ENCODE data around the gene LRRC14B. TPM values are rescaled to one million over a fixed set of nuclear protein-coding genes. Genes with fewer than 3 reads are reported as not detected.

The LRRC14B gene
- total RNA-seq, 1 donor from 2014 or later = not detected

DNA sequence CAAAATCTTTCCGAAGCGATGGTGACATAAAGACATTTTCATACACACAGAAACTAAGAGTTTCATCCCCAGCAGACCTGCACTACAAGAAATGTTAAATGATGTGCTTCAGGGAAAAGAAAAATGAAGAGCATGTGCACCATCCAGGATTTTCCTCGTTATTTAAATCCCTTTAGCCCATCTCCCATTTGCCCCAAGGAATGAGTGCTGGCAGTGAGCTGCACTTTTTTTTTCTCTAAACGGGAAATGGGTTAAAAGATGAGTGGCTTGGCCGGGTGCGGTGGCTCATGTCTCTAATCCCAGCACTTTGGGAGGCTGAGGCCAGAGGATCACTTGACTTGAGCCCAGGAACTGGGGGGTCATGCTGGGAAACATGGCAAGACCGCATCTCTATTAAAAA is 6.8 kb upstream of the LRRC14B start:
- Histone ChIP-seq H3K4me3 (no peak overlapping the region), H3K27me3 (no peaks in the 10 kb centered on the region), H3K36me3 (no peaks in the 10 kb centered on the region), H3K27ac (no peak overlapping the region), H3K9me3 (no peaks in the 10 kb centered on the region), H3K4me1 (peaks cover 6% of the 10 kb centered on the region)
- no peak for TF ChIP-seq CTCF (IDR thresholded peaks at IDR 0.05)
- DNase-seq (no peak), ATAC-seq (no peak)
- intact Hi-C loops (cut with DNase I) = no loop called here

GRCh38 chr5:185095-186070 is 5.9 kb upstream of the LRRC14B start:
- peaks cover 6% of the 10 kb centered on the region for H3K4me1 ChIP-seq
- no peak for DNase-seq
- no peaks in the 10 kb centered on the region for H3K9me3 ChIP-seq
- H3K27me3 ChIP-seq = no peaks in the 10 kb centered on the region
- TF ChIP-seq CTCF (IDR thresholded peaks at IDR 0.05) = no peak
- H3K27ac ChIP-seq = no peak overlapping the region
- no peak overlapping the region for H3K4me3 ChIP-seq
- intact Hi-C loops (cut with DNase I) = no loop called here
- no peaks in the 10 kb centered on the region for H3K36me3 ChIP-seq
- no peak for ATAC-seq

DNA sequence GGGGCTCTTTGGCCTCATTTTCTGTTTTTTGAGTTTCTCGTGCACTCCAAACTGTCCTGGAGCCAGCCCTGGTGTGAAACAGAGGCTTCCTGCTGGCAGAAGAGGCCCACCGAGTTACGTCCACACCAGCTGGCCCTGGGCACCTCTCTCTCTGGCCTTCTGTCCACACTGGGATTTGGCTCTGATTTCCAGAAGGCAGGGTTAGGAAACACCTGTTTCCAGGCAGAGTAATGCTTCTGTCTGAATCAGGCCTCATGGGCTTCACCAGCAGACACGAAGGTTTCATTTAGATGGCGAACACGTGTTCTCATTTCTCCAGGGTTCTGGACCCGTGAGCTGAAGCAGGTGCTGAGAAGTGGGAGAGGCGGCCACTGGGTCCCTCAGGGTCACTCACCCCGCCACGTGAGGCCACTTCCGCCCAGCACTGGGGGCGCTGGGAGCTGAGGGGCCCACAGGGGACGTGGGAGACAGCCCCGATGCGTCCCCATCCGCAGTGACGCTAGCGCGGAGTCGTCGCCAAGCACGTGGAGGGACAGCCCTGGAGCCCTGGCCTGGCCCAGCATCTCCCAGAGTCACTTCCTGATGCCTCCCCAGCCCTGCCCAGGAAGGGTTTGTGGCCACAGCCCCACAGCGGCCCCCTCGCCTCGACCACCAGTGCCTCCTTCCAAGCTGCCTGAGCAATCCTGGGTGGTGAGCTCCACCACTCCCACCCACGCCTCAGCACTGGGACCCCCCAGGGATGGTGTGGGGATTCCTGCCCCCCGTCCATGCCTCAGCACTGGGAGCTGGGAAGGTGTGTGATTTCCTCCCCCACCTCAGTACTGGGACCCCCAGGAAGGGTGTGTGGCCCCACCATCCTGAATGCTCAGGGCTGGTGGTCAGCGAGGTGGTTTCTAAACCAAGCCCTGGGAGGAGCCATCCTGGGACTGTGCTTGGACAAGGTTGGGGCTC is 4.9 kb upstream of the LRRC14B start:
- no peak for DNase-seq
- Histone ChIP-seq H3K4me1 (peaks cover 9% of the 10 kb centered on the region), H3K36me3 (no peaks in the 10 kb centered on the region), H3K27ac (no peak overlapping the region), H3K9me3 (no peaks in the 10 kb centered on the region), H3K27me3 (no peaks in the 10 kb centered on the region), H3K4me3 (no peak overlapping the region)
- no peak for TF ChIP-seq CTCF (IDR thresholded peaks at IDR 0.05)
- ATAC-seq = no peak
- intact Hi-C loops (cut with DNase I) = no loop called here

- ATAC-seq (no peak), DNase-seq (no peak)
- intact Hi-C loops (cut with DNase I) = no loop called here
- peaks cover under 1% of the 10 kb centered on the region for H3K27me3 ChIP-seq
- peaks cover 10% of the 10 kb centered on the region for H3K4me1 ChIP-seq
- no peak for TF ChIP-seq CTCF (IDR thresholded peaks at IDR 0.05)
- no peak overlapping the region for H3K4me3 ChIP-seq
- H3K27ac ChIP-seq = no peak overlapping the region
- H3K9me3 ChIP-seq = no peaks in the 10 kb centered on the region
- no peaks in the 10 kb centered on the region for H3K36me3 ChIP-seq
These were observed 4.3 kb upstream of the LRRC14B start for GRCh38 chr5:187042-187431.

GRCh38 chr5:187617-188451 is 3.5 kb upstream of the LRRC14B start:
- H3K27me3 ChIP-seq = peaks cover 8% of the 10 kb centered on the region
- DNase-seq (no peak), ATAC-seq (no peak)
- H3K36me3 ChIP-seq = no peaks in the 10 kb centered on the region
- TF ChIP-seq CTCF (IDR thresholded peaks at IDR 0.05) = no peak
- no peak overlapping the region for H3K4me3 ChIP-seq
- H3K4me1 ChIP-seq = peaks cover 9% of the 10 kb centered on the region
- H3K27ac ChIP-seq = no peak overlapping the region
- no peaks in the 10 kb centered on the region for H3K9me3 ChIP-seq
- intact Hi-C loops (cut with DNase I) = no loop called here

Measured in upper lobe of right lung (tissue), 1 donor.